GM23248 (cell line): ENCODE data around the gene AGAP1.

Experiments
- EZH2 ChIP-seq: fragments of 200-600 bp; sonication (generic); IDR thresholded peaks from 2 replicates; pipeline ENCODE4 v1.6.1; 2018; ENCODE audit warnings: antibody characterized with exemption, mild to moderate bottlenecking; ENCODE audit not compliant: insufficient read depth, poor library complexity, severe bottlenecking
- EZH2phosphoT487 ChIP-seq: fragments of 200-600 bp; sonication (generic); IDR thresholded peaks from 2 replicates; pipeline ENCODE4 v1.6.1; 2018; ENCODE audit warnings: antibody characterized with exemption, moderate library complexity, mild to moderate bottlenecking, low read depth; ENCODE audit not compliant: insufficient read depth

DNA sequence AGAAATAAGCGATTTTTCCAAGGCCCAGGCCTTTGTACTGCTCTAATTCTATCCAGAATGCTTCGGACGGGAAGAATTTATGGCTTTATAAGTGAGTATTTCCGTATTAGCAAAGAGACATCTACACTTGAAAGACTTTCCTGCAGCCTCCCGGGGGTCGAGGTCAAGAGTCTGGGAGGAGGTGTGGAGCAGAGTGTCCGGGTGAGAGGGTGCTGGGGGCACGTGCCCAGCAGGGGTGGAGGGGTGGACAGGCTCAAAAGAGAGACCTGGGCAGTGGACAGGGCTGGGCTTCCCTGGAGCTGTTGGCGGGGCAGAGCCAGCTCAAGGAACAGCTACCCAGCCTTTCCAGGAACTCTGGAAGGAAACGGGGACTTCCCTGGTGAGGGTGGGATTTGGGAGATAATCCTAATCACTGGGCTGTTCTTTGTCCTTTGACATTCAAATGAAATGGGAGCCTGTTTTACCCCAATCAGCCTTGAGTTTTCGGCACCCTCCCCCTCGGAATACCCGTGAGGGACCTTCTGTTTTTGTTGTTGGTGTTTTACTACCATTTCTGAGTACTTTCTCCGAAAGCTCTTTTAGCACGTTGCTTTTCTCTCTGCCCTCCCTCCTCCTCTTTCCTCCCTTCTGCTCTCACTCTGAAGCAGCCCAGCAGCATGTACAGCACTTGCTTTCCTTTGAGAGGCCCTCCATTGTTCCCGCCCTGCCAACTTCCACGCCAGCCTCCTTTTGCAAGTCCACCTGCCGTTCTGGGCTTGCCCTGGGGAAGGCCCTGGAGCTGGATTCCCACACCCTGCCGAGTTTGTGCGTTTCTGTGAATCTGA is 164.7 kb downstream of the AGAP1 start:
- TF ChIP-seq EZH2, result no peak
- TF ChIP-seq EZH2phosphoT487, result no peak
